Heart right ventricle (tissue), 16 donors: Measurements from ENCODE around the gene CNIH3. TPM values are rescaled to one million over a fixed set of nuclear protein-coding genes. Genes with fewer than 3 reads are reported as not detected.

Source experiments
- ATAC-seq, 8 donors: fragments of 200-7000 bp; cut with Tn5 transposase; one replicate each; pipeline ENCODE4 v1.9.1; 2020; ENCODE audit warnings: mild to moderate bottlenecking in 8 of 8, moderate library complexity in 8 of 8, moderate number of reproducible peaks in 1 of 8
- DNase-seq, 2 donors: peaks; one replicate each; pipeline ENCODE4 v3.0.0-alpha.2; 2020
- H3K27ac ChIP-seq, 10 donors: fragments of 200-600 bp; sonication (generic) in 2 of 10; one replicate each; pipeline versions ENCODE4 v1.5.0 to v1.8.0; 2020 to 2022; ENCODE audit warnings: mild to moderate bottlenecking in 3 of 10
- H3K27me3 ChIP-seq, 7 donors: fragments of 200-600 bp; one replicate each; pipeline ENCODE4 v1.8.0; 2021 to 2022; ENCODE audit warnings: mild to moderate bottlenecking in 2 of 7
- H3K36me3 ChIP-seq, 9 donors: fragments of 200-600 bp; sonication (generic) in 1 of 9; one replicate each; pipeline versions ENCODE4 v1.5.0 to v1.8.0; 2020 to 2022; ENCODE audit warnings: mild to moderate bottlenecking in 2 of 9
- H3K4me1 ChIP-seq, 9 donors: fragments of 200-600 bp; sonication (generic) in 1 of 9; one replicate each; pipeline versions ENCODE4 v1.5.0 to v1.8.0; 2020 to 2022; ENCODE audit warnings: mild to moderate bottlenecking in 4 of 9
- H3K4me3 ChIP-seq, 10 donors: fragments of 200-600 bp; sonication (generic) in 2 of 10; one replicate each; pipeline versions ENCODE4 v1.5.0 to v1.8.0; 2020 to 2022; ENCODE audit warnings: mild to moderate bottlenecking in 7 of 10, moderate library complexity in 2 of 10
- H3K9me3 ChIP-seq, 11 donors: fragments of 200-600 bp in 10 of 11; sonication (generic) in 2 of 11; one replicate each; pipeline versions ENCODE4 v1.5.0 to v1.8.0; 2013 to 2022; ENCODE audit warnings: mild to moderate bottlenecking in 2 of 11, control low read depth in 1 of 11, moderate library complexity in 1 of 11
- WGBS, 2 donors: extraction: QIAGEN DNeasy Blood & Tissue Kit; methylation state at CpG; one replicate each; pipeline ENCODE4 v1.1.7; 2013; ENCODE audit warnings: inconsistent platforms in 1 of 2; 5-methylcytosine and 5-hydroxymethylcytosine counted together
- intact Hi-C, 10 donors: fragments of 100-400 bp; cut with DNase I; formaldehyde crosslinking; loops; one replicate each; pipeline versions ENCODE4 v1.11.1 to v1.14.2; 2022
- polyA plus RNA-seq, 2 donors: library from polyadenylated mRNA; stranded (reverse); fragments of 200-250 nt; gene quantifications; one replicate each; pipeline ENCODE4 v1.2.3, GENCODE V29; 2013
- total RNA-seq, 10 donors: library from RNA; stranded (reverse); fragmentation: NEBNext Ultra II Directional in 3 of 10; extraction: Animal tissue kit (Norgen Biotek cat#: 25700) in 3 of 10; gene quantifications; one replicate each; pipeline versions ENCODE4 v1.2.1 to v1.2.4, GENCODE V29; 2021 to 2023
- TF ChIP-seq, protein P1 (sequence below), 9 donors: fragments of 200-600 bp; sonication (generic) in 2 of 9; IDR thresholded peaks; one replicate each; pipeline versions ENCODE4 v1.5.0 to v1.8.0; 2021 to 2022; ENCODE audit warnings: antibody characterized with exemption in 9 of 9, mild to moderate bottlenecking in 5 of 9, moderate library complexity in 1 of 9
- donor health status: Arrhythmogenic right ventricular cardiomyopathy.
- donor health status: ischemic (EF 13 %, LVEDD 7.1; RV severe dilation, severe dysfunction).
- donor health status: healthy with polysubstance abuse.
- donor health status: DM: no; HTN: yes; CAD: no.
- donor health status: DM: no; HTN: no; CAD: no.
- donor health status: ischemic (EF 25% LVEDD 6.9; RV normal size, moderate dysfunction).
- donor health status: ischemic (EF 25% LVEDD 5.7; RV mildly dilated, moderate dysfunction).
- donor health status: healthy.
- donor health status: DM: yes; HTN: yes; CAD: no.
- donor health status: Ischemic cardiomyopathy.
- donor health status: ischemic (EF 35%, LVEDD 5.7; RV mildly dilated, moderate dysfunction).
- donor health status: nonischemic (EF 11% LVEDD 7.7; RV severe dilation, severe dysfunction).
- donor health status: DM: yes; HTN: yes; CAD: no.
- donor health status: PGD.
- donor health status: ischemic (EF 29% LVEDD 5.4; RV normal size, mild dysfunction).
- donor health status: nonischemic (EF 23%, LVEDD 6.1; RV moderate dilation, normal function).

Gene CNIH3
- total and polyA plus RNA-seq, 12 donors: 0.28 to 1.8 (median 0.83) TPM

DNA sequence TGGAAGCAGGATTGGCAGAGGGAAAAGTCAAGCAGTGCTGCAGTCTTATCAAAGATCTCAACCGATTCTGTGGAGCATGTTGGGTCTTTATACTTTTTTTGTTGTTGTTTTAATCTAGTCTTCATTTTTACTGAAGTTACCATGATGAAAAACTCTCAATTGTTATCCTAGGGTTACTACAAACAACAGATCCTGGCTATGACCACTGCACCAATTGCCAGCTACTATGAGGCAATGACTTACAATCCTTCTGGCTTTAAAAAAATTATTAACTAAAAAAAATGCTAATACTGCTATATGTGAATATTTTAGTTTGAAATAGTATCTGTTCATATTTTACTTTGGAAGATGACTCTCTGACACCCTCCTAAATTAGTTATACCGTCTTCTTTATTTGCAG is 145.9 kb downstream of the CNIH3 start:
- intact Hi-C loops: no loop called here
- ATAC-seq (no peak), DNase-seq (no peak)
- H3K9me3 ChIP-seq: peaks cover 0 to 18% (median 3%) of the 10 kb centered on the region in 11 donors
- TF ChIP-seq, protein P1, sequence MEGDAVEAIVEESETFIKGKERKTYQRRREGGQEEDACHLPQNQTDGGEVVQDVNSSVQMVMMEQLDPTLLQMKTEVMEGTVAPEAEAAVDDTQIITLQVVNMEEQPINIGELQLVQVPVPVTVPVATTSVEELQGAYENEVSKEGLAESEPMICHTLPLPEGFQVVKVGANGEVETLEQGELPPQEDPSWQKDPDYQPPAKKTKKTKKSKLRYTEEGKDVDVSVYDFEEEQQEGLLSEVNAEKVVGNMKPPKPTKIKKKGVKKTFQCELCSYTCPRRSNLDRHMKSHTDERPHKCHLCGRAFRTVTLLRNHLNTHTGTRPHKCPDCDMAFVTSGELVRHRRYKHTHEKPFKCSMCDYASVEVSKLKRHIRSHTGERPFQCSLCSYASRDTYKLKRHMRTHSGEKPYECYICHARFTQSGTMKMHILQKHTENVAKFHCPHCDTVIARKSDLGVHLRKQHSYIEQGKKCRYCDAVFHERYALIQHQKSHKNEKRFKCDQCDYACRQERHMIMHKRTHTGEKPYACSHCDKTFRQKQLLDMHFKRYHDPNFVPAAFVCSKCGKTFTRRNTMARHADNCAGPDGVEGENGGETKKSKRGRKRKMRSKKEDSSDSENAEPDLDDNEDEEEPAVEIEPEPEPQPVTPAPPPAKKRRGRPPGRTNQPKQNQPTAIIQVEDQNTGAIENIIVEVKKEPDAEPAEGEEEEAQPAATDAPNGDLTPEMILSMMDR (IDR thresholded peaks at IDR 0.05): no peak
- WGBS, 2 donors: 80 to 88% methylated on average over 2 of the region's 2 CpGs
- H3K27me3 ChIP-seq: peaks cover 0 to 9% (median 0%) of the 10 kb centered on the region in 7 donors
- H3K4me1 ChIP-seq: no peaks in the 10 kb centered on the region
- no peak overlapping the region for H3K4me3 ChIP-seq
- no peaks in the 10 kb centered on the region for H3K36me3 ChIP-seq
- H3K27ac ChIP-seq: no peak overlapping the region

DNA sequence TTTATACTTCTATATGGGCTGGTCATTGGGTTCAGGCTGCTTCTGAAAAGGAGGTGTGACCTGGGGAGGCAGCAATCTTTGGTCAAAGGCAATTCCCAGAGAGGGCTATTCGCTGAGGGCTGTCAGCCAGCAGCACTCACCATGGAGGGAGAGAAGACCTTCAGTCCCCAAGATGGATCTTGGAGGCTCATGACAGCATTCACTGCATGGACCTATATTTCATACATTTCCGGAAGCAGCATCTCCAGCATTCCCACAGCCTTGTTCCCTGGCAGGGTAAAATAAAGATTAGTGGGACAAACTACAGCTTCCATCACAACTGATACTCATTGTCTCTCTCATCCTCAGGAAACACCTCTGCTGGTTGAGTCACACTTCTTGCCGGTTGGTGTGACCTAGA is 146.6 kb downstream of the CNIH3 start:
- Histone ChIP-seq H3K9me3 (peaks cover 0 to 18% (median 3%) of the 10 kb centered on the region in 11 donors), H3K27me3 (peaks cover 0 to 6% (median 0%) of the 10 kb centered on the region in 7 donors), H3K36me3 (no peaks in the 10 kb centered on the region), H3K4me3 (no peak overlapping the region), H3K27ac (no peak overlapping the region), H3K4me1 (no peaks in the 10 kb centered on the region)
- DNase-seq: no peak
- TF ChIP-seq, protein P1 (IDR thresholded peaks at IDR 0.05): no peak
- intact Hi-C loops: no loop called here
- no peak for ATAC-seq
- 81 to 90% methylated on average over 3 of the region's 3 CpGs for WGBS, 2 donors

DNA sequence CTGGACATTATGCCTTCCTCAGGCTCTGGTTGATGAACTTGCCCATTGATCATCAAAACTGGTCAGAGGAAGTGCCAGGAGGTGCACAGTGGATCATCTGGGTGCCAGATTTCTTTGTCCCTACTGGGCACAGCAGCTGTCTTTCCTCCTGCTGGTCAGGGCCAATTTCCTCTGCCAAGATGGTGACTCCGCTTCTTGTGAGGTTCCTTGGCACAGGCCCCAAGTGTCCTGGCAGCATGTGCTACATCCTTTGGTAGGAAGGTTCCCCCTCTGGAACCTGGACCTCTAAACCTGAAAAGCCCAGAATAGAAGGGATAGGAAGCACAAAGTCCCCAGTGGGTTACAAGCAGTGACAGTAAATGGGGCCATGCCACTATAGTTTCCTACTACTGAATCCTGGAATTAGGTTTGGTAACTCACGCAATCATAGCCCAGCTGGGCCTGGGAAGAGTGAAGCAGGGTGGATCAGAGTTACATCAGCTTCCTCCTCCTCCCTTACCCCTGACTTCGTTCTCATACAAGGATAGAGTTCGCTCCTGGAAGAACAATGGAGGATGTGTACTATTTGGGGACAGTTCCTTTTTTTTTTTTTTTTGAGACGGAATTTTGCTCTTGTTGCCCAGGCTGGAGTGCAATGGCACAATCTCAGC is 147.1 kb downstream of the CNIH3 start:
- H3K27ac ChIP-seq: no peak overlapping the region
- ATAC-seq (peak in 1 of 8 donors; percentile 41), DNase-seq (no peak)
- no peaks in the 10 kb centered on the region for H3K4me1 ChIP-seq
- TF ChIP-seq, protein P1 (IDR thresholded peaks at IDR 0.05): no peak
- WGBS, 2 donors: 60 to 66% methylated on average over 5 of the region's 5 CpGs
- intact Hi-C loops: no loop called here
- no peak overlapping the region for H3K4me3 ChIP-seq
- peaks cover 0 to 17% (median 3%) of the 10 kb centered on the region in 11 donors for H3K9me3 ChIP-seq
- no peaks in the 10 kb centered on the region for H3K36me3 ChIP-seq
- H3K27me3 ChIP-seq: peaks cover 0 to 6% (median 0%) of the 10 kb centered on the region in 7 donors

DNA sequence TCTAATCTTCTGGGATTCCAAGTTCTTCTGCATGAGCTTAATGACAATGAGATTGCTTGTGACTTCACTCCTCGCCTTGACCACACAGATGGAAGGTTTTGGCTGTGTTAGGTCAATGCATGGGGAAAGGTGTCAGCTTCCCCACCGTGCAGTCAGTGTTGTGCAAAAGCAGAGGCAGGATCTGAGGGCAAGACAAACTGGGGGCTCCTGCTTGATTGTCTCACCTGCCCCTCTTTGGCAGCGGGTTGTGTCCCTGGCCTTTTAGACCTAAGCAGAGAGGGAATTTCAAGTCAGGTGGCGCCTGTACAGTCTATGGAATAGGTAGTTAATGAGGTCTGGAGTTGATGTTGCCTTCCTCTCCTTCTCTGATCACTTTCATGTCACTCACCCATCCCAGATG is 150.1 kb downstream of the CNIH3 start:
- Histone ChIP-seq H3K4me3 (no peak overlapping the region), H3K27ac (no peak overlapping the region), H3K4me1 (peaks cover 0 to 6% (median 0%) of the 10 kb centered on the region in 9 donors), H3K36me3 (no peaks in the 10 kb centered on the region), H3K27me3 (no peaks in the 10 kb centered on the region), H3K9me3 (no peaks in the 10 kb centered on the region)
- intact Hi-C loops: no loop called here
- DNase-seq (no peak), ATAC-seq (no peak)
- TF ChIP-seq, protein P1 (IDR thresholded peaks at IDR 0.05): no peak
- WGBS, 2 donors: 50 to 57% methylated on average over 4 of the region's 4 CpGs
